Natural killer cell (primary cell): Measurements from ENCODE around the gene MAP2. TPM values are rescaled to one million over a fixed set of nuclear protein-coding genes. Genes with fewer than 3 reads are reported as not detected.

Experiments
- ATAC-seq, 3 donors: fragments of 150-1000 bp in 2 of 3; fragments of 200-7000 bp in 1 of 3; cut with Tn5 transposase; 1 replicate in 1 of 3; 2 replicates in 2 of 3; pipeline ENCODE4 v1.10.0; 2021; ENCODE audit warnings: mild to moderate bottlenecking in 2 of 3, moderate library complexity in 2 of 3
- DNase-seq, 2 donors: peaks; one replicate each; pipeline versions ENCODE4 v3.0.0 to v3.0.0-alpha.2; 2013 to 2021; ENCODE audit warnings: mixed read lengths in 1 of 2
- H3K27ac ChIP-seq: one replicate; pipeline ENCODE4 v1.5.1; 2013; ENCODE audit warnings: mild to moderate bottlenecking, low read length
- H3K27me3 ChIP-seq: one replicate; pipeline ENCODE4 v1.6.1; 2013; ENCODE audit warnings: low read length; ENCODE audit not compliant: control insufficient read depth, insufficient read depth
- H3K36me3 ChIP-seq: one replicate; pipeline ENCODE4 v1.6.1; 2013; ENCODE audit warnings: low read length; ENCODE audit not compliant: control insufficient read depth, insufficient read depth
- H3K4me1 ChIP-seq: one replicate; pipeline ENCODE4 v1.6.1; 2013; ENCODE audit warnings: low read length; ENCODE audit not compliant: control insufficient read depth, insufficient read depth
- H3K4me3 ChIP-seq: one replicate; pipeline ENCODE4 v1.5.1; 2013; ENCODE audit warnings: low read length
- H3K9me3 ChIP-seq: one replicate; pipeline ENCODE4 v1.6.1; 2013; ENCODE audit warnings: low read length; ENCODE audit not compliant: control insufficient read depth, insufficient read depth
- H3K27ac Mint-ChIP-seq, 2 donors: one replicate each; pipeline ENCODE4 v1.8.0; 2022; ENCODE audit warnings: mild to moderate bottlenecking in 2 of 2, mixed read lengths in 2 of 2, moderate library complexity in 1 of 2
- H3K27me3 Mint-ChIP-seq, 2 donors: one replicate each; pipeline ENCODE4 v1.8.0; 2022; ENCODE audit warnings: low read depth in 2 of 2, mixed read lengths in 2 of 2
- H3K36me3 Mint-ChIP-seq: one replicate; pipeline ENCODE4 v1.8.0; 2022; ENCODE audit warnings: mixed read lengths
- H3K4me1 Mint-ChIP-seq, 2 donors: one replicate each; pipeline ENCODE4 v1.8.0; 2022; ENCODE audit warnings: mixed read lengths in 2 of 2
- H3K4me3 Mint-ChIP-seq: one replicate; pipeline ENCODE4 v1.8.0; 2022; ENCODE audit warnings: mild to moderate bottlenecking, moderate library complexity, mixed read lengths
- H3K9me3 Mint-ChIP-seq, 2 donors: one replicate each; pipeline ENCODE4 v1.8.0; 2022; ENCODE audit warnings: mixed read lengths in 2 of 2
- WGBS: methylation state at CpG from one replicate; pipeline ENCODE4 v1.1.7; 2013; ENCODE audit warnings: missing lambda C conversion rate; ENCODE audit not compliant: insufficient coverage; 5-methylcytosine and 5-hydroxymethylcytosine counted together
- intact Hi-C: fragments of 100-400 bp; cut with micrococcal nuclease; formaldehyde crosslinking; loops from one replicate; pipeline ENCODE4 v1.14.2; 2022
- total RNA-seq, 4 donors: library from RNA; stranded (reverse); fragments of 120-200 nt in 1 of 4; gene quantifications; one replicate each; pipeline versions ENCODE4 v1.2.3 to v1.2.4, GENCODE V29; 2013 to 2022
- TF ChIP-seq, protein P1 (sequence below): fragments of 200-600 bp; IDR thresholded peaks from one replicate; pipeline ENCODE4 v1.8.0; 2022; ENCODE audit warnings: antibody characterized with exemption

The MAP2 gene
- total RNA-seq, 3 donors from 2014 or later (not counting 1 experiment from before 2014, with no cell fraction given): not detected

DNA sequence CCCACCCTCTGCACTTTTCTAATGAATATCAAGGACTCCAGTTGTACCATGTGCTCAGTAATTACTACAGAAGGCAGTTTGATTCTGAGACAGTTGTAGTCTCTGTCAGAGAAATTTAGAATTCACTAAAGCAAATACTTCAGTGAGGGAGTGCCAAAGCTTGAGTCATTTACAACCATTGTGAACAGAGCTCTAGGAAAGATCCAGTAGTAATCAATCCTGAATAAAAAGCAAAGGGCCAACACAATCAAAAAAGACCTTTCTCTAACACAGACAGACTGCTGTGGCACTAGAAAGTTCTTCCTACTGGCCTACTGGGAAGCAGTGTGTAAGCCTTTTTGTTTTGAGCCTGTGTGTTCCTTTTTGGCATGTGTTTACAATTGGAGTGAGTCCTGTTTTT, 212.2 kb downstream of the MAP2 start:
- no peaks in the 10 kb centered on the region for H3K36me3 Mint-ChIP-seq
- H3K9me3 Mint-ChIP-seq: peaks cover 10 to 11% of the 10 kb centered on the region in 2 donors
- TF ChIP-seq, protein P1, sequence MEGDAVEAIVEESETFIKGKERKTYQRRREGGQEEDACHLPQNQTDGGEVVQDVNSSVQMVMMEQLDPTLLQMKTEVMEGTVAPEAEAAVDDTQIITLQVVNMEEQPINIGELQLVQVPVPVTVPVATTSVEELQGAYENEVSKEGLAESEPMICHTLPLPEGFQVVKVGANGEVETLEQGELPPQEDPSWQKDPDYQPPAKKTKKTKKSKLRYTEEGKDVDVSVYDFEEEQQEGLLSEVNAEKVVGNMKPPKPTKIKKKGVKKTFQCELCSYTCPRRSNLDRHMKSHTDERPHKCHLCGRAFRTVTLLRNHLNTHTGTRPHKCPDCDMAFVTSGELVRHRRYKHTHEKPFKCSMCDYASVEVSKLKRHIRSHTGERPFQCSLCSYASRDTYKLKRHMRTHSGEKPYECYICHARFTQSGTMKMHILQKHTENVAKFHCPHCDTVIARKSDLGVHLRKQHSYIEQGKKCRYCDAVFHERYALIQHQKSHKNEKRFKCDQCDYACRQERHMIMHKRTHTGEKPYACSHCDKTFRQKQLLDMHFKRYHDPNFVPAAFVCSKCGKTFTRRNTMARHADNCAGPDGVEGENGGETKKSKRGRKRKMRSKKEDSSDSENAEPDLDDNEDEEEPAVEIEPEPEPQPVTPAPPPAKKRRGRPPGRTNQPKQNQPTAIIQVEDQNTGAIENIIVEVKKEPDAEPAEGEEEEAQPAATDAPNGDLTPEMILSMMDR: no peak
- DNase-seq: no peak
- no peak for ATAC-seq
- Histone ChIP-seq H3K27me3 (no peaks in the 10 kb centered on the region), H3K36me3 (no peaks in the 10 kb centered on the region), H3K4me3 (no peak overlapping the region), H3K9me3 (no peaks in the 10 kb centered on the region), H3K27ac (no peak overlapping the region), H3K4me1 (no peaks in the 10 kb centered on the region)
- no peak overlapping the region for H3K27ac Mint-ChIP-seq
- intact Hi-C loops: no loop called here
- H3K4me3 Mint-ChIP-seq: no peak overlapping the region
- no peaks in the 10 kb centered on the region for H3K27me3 Mint-ChIP-seq
- H3K4me1 Mint-ChIP-seq: no peaks in the 10 kb centered on the region

DNA sequence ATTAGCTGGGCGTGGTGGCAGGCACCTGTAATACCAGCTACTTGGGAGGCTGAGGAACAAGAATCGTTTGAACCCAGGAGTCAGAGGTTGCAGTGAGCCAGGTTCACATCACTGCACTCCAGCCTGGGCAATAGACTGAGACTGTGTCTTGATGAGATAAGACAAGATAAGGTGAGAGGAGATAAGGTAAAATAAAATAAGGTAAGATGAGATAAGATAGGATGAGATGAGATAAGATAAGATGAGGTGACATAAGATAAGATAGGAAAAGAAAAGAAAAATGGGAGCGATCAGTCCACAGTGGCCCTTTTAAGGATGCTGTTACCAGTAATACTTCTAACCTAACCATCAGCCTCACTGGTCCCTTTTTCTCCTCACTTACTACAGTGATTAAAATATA, 213.4 kb downstream of the MAP2 start:
- Mint-ChIP-seq H3K27ac (no peak overlapping the region), H3K4me1 (no peaks in the 10 kb centered on the region), H3K36me3 (no peaks in the 10 kb centered on the region), H3K27me3 (no peaks in the 10 kb centered on the region), H3K4me3 (no peak overlapping the region), H3K9me3 (peaks cover 10 to 11% of the 10 kb centered on the region in 2 donors)
- 82% methylated on average over 2 of the region's 3 CpGs for WGBS
- no peak overlapping the region for H3K27ac ChIP-seq
- H3K9me3 ChIP-seq: no peaks in the 10 kb centered on the region
- no peaks in the 10 kb centered on the region for H3K36me3 ChIP-seq
- DNase-seq (no peak), ATAC-seq (no peak)
- intact Hi-C loops: no loop called here
- TF ChIP-seq, protein P1: no peak
- H3K27me3 ChIP-seq: no peaks in the 10 kb centered on the region
- H3K4me3 ChIP-seq: no peak overlapping the region
- H3K4me1 ChIP-seq: no peaks in the 10 kb centered on the region

DNA sequence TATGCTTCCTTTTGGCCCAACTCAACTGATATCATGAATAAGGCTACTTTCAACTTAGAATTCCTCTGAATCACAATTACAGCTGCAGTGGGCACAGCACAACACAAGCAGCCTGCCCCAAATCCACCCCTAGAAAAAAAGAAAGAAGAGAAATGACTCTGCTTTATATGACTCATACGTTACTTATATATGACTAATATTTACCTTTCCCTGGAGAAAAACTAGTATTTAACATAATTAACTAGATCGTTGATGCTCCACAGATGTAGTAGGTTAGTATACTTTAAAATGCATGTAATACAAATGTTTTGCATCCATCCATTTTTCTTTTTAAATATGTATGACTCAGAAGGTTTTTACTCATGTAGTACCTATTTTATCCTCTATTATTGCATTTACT, 214.5 kb downstream of the MAP2 start:
- ATAC-seq (no peak), DNase-seq (no peak)
- H3K4me3 Mint-ChIP-seq: no peak overlapping the region
- TF ChIP-seq, protein P1: no peak
- Histone ChIP-seq H3K4me3 (no peak overlapping the region), H3K4me1 (no peaks in the 10 kb centered on the region), H3K27me3 (no peaks in the 10 kb centered on the region), H3K9me3 (no peaks in the 10 kb centered on the region), H3K36me3 (no peaks in the 10 kb centered on the region), H3K27ac (no peak overlapping the region)
- no CpG with 5 or more reads among the region's 2 CpGs for WGBS
- peaks cover 3 to 5% of the 10 kb centered on the region in 2 donors for H3K9me3 Mint-ChIP-seq
- no peaks in the 10 kb centered on the region for H3K36me3 Mint-ChIP-seq
- H3K4me1 Mint-ChIP-seq: no peaks in the 10 kb centered on the region
- H3K27me3 Mint-ChIP-seq: no peaks in the 10 kb centered on the region
- intact Hi-C loops: no loop called here
- no peak overlapping the region for H3K27ac Mint-ChIP-seq

DNA sequence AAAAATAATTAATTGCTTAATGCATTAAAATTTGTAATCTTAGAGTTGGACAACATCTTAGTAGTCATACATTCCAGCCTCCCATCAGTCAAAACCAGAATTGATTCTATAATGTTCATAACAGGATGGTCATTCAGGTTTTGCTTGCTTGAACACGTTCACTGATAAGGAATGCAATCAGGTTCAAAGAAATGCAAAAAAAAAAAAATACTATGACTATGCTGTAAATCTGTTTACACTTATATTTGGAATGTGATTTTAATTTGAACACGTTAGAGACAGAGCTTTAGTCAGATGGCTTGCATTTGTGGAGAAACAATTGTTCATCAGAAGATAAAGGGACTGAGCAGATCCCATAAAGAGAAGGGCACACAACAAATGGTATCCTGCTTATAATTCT, 216.5 kb downstream of the MAP2 start:
- H3K27ac Mint-ChIP-seq: no peak overlapping the region
- H3K4me1 Mint-ChIP-seq: no peaks in the 10 kb centered on the region
- ATAC-seq (no peak), DNase-seq (no peak)
- TF ChIP-seq, protein P1: no peak
- Histone ChIP-seq H3K4me3 (no peak overlapping the region), H3K27ac (no peak overlapping the region), H3K36me3 (no peaks in the 10 kb centered on the region), H3K9me3 (no peaks in the 10 kb centered on the region), H3K4me1 (no peaks in the 10 kb centered on the region), H3K27me3 (no peaks in the 10 kb centered on the region)
- H3K27me3 Mint-ChIP-seq: no peaks in the 10 kb centered on the region
- intact Hi-C loops: no loop called here
- H3K9me3 Mint-ChIP-seq: peaks cover 0 to 3% of the 10 kb centered on the region in 2 donors
- no peak overlapping the region for H3K4me3 Mint-ChIP-seq
- no peaks in the 10 kb centered on the region for H3K36me3 Mint-ChIP-seq
- 82% methylated on average over 1 of the region's 2 CpGs for WGBS
